Measurements from ENCODE around the gene RBM44.

DNA sequence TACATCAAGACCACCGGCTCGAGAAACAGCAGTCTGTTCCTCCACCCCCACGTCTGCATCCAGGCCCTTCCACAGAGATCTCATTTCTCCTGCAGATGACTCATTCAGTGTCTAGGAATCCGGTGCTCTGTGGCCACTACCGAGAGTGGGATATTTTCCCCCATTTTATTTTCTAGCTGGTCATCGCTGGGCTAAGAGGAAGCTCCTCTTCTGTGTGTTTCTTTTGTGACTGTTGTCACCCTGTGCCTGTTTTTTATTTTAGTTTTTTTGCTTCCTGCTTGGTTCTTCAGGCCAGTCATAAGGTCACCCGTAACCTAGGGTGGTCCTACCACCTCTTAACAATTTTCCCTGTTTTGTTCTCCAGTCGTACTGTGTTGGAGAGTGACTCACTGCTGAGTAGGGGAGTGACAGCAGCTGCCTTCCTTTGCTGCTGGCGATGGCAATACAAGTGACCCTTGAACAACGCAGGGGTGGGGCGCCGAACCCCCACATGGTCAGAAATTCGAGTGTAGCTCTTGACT is 67.6 kb downstream of the RBM44 start:
- TF ChIP-seq, protein P1, sequence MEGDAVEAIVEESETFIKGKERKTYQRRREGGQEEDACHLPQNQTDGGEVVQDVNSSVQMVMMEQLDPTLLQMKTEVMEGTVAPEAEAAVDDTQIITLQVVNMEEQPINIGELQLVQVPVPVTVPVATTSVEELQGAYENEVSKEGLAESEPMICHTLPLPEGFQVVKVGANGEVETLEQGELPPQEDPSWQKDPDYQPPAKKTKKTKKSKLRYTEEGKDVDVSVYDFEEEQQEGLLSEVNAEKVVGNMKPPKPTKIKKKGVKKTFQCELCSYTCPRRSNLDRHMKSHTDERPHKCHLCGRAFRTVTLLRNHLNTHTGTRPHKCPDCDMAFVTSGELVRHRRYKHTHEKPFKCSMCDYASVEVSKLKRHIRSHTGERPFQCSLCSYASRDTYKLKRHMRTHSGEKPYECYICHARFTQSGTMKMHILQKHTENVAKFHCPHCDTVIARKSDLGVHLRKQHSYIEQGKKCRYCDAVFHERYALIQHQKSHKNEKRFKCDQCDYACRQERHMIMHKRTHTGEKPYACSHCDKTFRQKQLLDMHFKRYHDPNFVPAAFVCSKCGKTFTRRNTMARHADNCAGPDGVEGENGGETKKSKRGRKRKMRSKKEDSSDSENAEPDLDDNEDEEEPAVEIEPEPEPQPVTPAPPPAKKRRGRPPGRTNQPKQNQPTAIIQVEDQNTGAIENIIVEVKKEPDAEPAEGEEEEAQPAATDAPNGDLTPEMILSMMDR (IDR thresholded peaks at IDR 0.05; ENCODE audit: poor library complexity): no peak
- TF ChIP-seq EZH2 (IDR thresholded peaks at IDR 0.05; ENCODE audit: borderline replicate concordance): no peak
